Naive thymus-derived CD8-positive, alpha-beta T cell (primary cell): ENCODE measurements around the gene LEUTX. TPM values are rescaled to one million over a fixed set of nuclear protein-coding genes. Genes with fewer than 3 reads are reported as not detected.

Experiments used
- microRNA-seq: library from miRNA; unstranded; fragments of <30 nt; microRNA quantifications from one replicate; pipeline ENCODE4 v1.2.0, GENCODE V29; 2022; ENCODE audit warnings: borderline microRNAs expressed
- polyA plus RNA-seq, 3 donors: library from polyadenylated mRNA; unstranded; fragments of 300-500 nt; fragmentation: Illumina TruSeq; gene quantifications; one replicate each; pipeline ENCODE4 v1.2.3, GENCODE V29; 2021
- total RNA-seq, 8 experiments: library from RNA in 2 of 8; stranded (reverse) in 2 of 8; gene quantifications; one replicate each; pipeline ENCODE4 v1.2.3 and lab custom pipeline; 2021 to 2026

The LEUTX gene
- total and polyA plus RNA-seq, 5 experiments from 2014 or later = not detected

Small RNAs within 50 kb of the gene (microRNA-seq; reads per million reads assigned to microRNA genes)
- gene MIR6719 = not detected

Other genes with a start within 250 kb of the LEUTX start
- gene EID2B, start 246.0 kb upstream of the LEUTX start, total RNA-seq = 1 to 10 TPM; 5.9 to 7.7 TPM
- 1 to 10 TPM; 4.9 to 7.6 (median 6.4) TPM for gene EID2B, start 246.0 kb upstream of the LEUTX start, polyA plus RNA-seq
- gene EID2, start 238.7 kb upstream of the LEUTX start, total RNA-seq = 10 to 100 TPM; 20.3 to 21.2 TPM
- gene EID2, start 238.7 kb upstream of the LEUTX start, polyA plus RNA-seq = 10 to 100 TPM; 19.8 to 37.1 (median 22.1) TPM
- not detected for gene LGALS13, start 176.3 kb upstream of the LEUTX start, total RNA-seq
- gene LGALS13, start 176.3 kb upstream of the LEUTX start, polyA plus RNA-seq = not detected
- gene LGALS16, start 122.9 kb upstream of the LEUTX start, total RNA-seq = not detected
- not detected for gene LGALS16, start 122.9 kb upstream of the LEUTX start, polyA plus RNA-seq
- gene LGALS14, start 74.4 kb upstream of the LEUTX start, total RNA-seq = not detected
- not detected for gene LGALS14, start 74.4 kb upstream of the LEUTX start, polyA plus RNA-seq
- not detected for gene CLC, start 40.8 kb upstream of the LEUTX start, total RNA-seq
- not detected for gene CLC, start 40.8 kb upstream of the LEUTX start, polyA plus RNA-seq
- 10 to 100 TPM; 18.0 to 19.7 TPM for gene DYRK1B, start 55.3 kb downstream of the LEUTX start, total RNA-seq
- gene DYRK1B, start 55.3 kb downstream of the LEUTX start, polyA plus RNA-seq = 1 to 10 TPM; 5.2 to 6.2 (median 5.6) TPM
- gene FBL, start 67.5 kb downstream of the LEUTX start, total RNA-seq = 100 to 1,000 TPM; 336 to 365 TPM
- 100 to 1,000 TPM; 231 to 246 (median 236) TPM for gene FBL, start 67.5 kb downstream of the LEUTX start, polyA plus RNA-seq
- gene FCGBP, start 155.8 kb downstream of the LEUTX start, total RNA-seq = 100 to 1,000 TPM; 223 to 230 TPM
- 10 to 100 TPM in 1 of 3 donors, 1 to 10 TPM in 2; 2.7 to 11.6 (median 3.1) TPM for gene FCGBP, start 155.8 kb downstream of the LEUTX start, polyA plus RNA-seq
- gene PSMC4, start 192.3 kb downstream of the LEUTX start, total RNA-seq = 10 to 100 TPM; 38.7 to 44.3 TPM
- 10 to 100 TPM; 71.3 to 80.4 (median 72.8) TPM for gene PSMC4, start 192.3 kb downstream of the LEUTX start, polyA plus RNA-seq
- gene ZNF546, start 218.2 kb downstream of the LEUTX start, total RNA-seq = 10 to 100 TPM; 17.6 to 22.0 TPM
- gene ZNF546, start 218.2 kb downstream of the LEUTX start, polyA plus RNA-seq = 1 to 10 TPM; 4.0 to 6.4 (median 6.2) TPM